HG03354 (cell line): ENCODE measurements around the gene IPO8.

Experiments
- ATAC-seq: cut with Tn5 transposase; IDR thresholded peaks from one replicate; pipeline ENCODE4 v1.9.1; 2021; ENCODE audit warnings: mild to moderate bottlenecking; ENCODE audit not compliant: unreplicated experiment, poor library complexity, severe bottlenecking

The IPO8 gene

GRCh38 chr12:30695199-30696102 is at the start of gene IPO8:
Gene IPO8 (minus strand): TSS chr12:30695869. CDS start chr12:30695647, 222 bp downstream.
- ATAC-seq, result peak; percentile 85

GRCh38 chr12:30744321-30744720 is 48.7 kb upstream of the IPO8 start:
- no peak for ATAC-seq

GRCh38 chr12:30740274-30740673 is 44.6 kb upstream of the IPO8 start:
- no peak for ATAC-seq

- ATAC-seq, result no peak
Measured at GRCh38 chr12:30739020-30739419, 43.4 kb upstream of the IPO8 start.

- ATAC-seq, result no peak
Measured at GRCh38 chr12:30732954-30733637, 37.4 kb upstream of the IPO8 start.

GRCh38 chr12:30730011-30730410 is 34.3 kb upstream of the IPO8 start:
- ATAC-seq, result no peak

- ATAC-seq, result no peak
Measured at GRCh38 chr12:30729547-30729946, 33.9 kb upstream of the IPO8 start.

- no peak for ATAC-seq
Measured at GRCh38 chr12:30726647-30727046, 31.0 kb upstream of the IPO8 start.

- ATAC-seq, result no peak
Measured at GRCh38 chr12:30725739-30726138, 30.1 kb upstream of the IPO8 start.

GRCh38 chr12:30719060-30719459 is 23.4 kb upstream of the IPO8 start:
- ATAC-seq, result no peak

GRCh38 chr12:30707613-30708342 is 12.1 kb upstream of the IPO8 start:
- no peak for ATAC-seq

- no peak for ATAC-seq
Measured at GRCh38 chr12:30706476-30706875, 10.8 kb upstream of the IPO8 start.

- ATAC-seq, result no peak
Measured at GRCh38 chr12:30701056-30701455, 5.4 kb upstream of the IPO8 start.

GRCh38 chr12:30700216-30700900 is 4.7 kb upstream of the IPO8 start:
- no peak for ATAC-seq

GRCh38 chr12:30698346-30698745 is 2.7 kb upstream of the IPO8 start:
- no peak for ATAC-seq

GRCh38 chr12:30696943-30697342 is 1.3 kb upstream of the IPO8 start:
- no peak for ATAC-seq

- no peak for ATAC-seq
Measured at GRCh38 chr12:30696486-30696885, 817 bp upstream of the IPO8 start.

GRCh38 chr12:30696103-30696408 is 387 bp upstream of the IPO8 start:
- ATAC-seq, result peak; percentile 39

- peak; percentile 34 for ATAC-seq
Measured at GRCh38 chr12:30694412-30695198, 1.1 kb downstream of the IPO8 start.
